HL-60 (cell line): ENCODE measurements around the gene SEZ6L2.

Source experiments
- DNase-seq, 2 experiments: peaks; one replicate each; pipeline ENCODE4 v3.0.0-alpha.2; 2010 to 2020; ENCODE audit warnings: low read depth in 1 of 2, low spot score in 1 of 2
- H3K27ac ChIP-seq: fragments of 250-450 bp; sonication (Bioruptor Pico); replicated peaks from 2 replicates; pipeline ENCODE4 v1.5.1; 2020; ENCODE audit warnings: mild to moderate bottlenecking, moderate library complexity
- H3K27me3 ChIP-seq: fragments of 250-450 bp; sonication (Bioruptor Pico); 2 replicates; pipeline ENCODE4 v1.5.1; 2021; ENCODE audit warnings: mild to moderate bottlenecking, moderate library complexity; ENCODE audit not compliant: insufficient read depth, poor library complexity, severe bottlenecking
- H3K4me3 ChIP-seq: replicated peaks from 2 replicates; pipeline ENCODE4 v1.5.1; 2011; ENCODE audit warnings: mild to moderate bottlenecking, control low read depth, low read length; ENCODE audit not compliant: insufficient read depth
- CTCF ChIP-seq: IDR thresholded peaks from one replicate; pipeline ENCODE4 v1.5.1; 2011; ENCODE audit warnings: low read length, control low read depth, inconsistent platforms; ENCODE audit not compliant: insufficient read depth
- GABPA ChIP-seq: IDR thresholded peaks from 2 replicates; pipeline ENCODE4 v1.6.1; 2012; ENCODE audit warnings: low read depth
- POLR2AphosphoS5 ChIP-seq: IDR thresholded peaks from 2 replicates; pipeline ENCODE4 v1.6.1; 2012; ENCODE audit warnings: low read depth
- SPI1 ChIP-seq: IDR thresholded peaks from 2 replicates; pipeline ENCODE4 v1.6.1; 2012; ENCODE audit warnings: low read depth, mild to moderate bottlenecking, borderline replicate concordance
- TF ChIP-seq, protein P1 (sequence below): IDR thresholded peaks from 2 replicates; pipeline ENCODE4 v1.6.1; 2012; ENCODE audit warnings: low read depth; ENCODE audit not compliant: insufficient replicate concordance

Gene SEZ6L2

DNA sequence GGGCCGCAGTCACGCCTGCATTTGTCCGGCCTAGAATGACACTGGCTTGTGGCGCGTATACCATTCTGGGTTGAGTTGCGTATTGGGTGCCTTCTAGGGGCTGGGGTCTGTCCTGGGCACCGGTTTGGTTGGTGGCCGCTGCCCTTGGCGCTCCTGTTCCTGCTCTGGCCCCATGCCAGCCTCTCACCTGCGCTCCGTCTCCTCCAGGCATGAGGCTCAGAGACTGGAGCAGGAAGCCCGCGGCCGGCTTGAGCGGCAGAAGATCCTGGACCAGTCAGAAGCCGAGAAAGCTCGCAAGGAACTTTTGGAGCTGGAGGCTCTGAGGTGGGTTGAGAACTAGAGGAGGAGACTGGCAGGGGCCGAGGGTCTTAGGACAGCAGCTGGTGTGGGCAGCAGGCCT lies 53.7 kb downstream of the SEZ6L2 start:
- Histone ChIP-seq H3K27ac (no peak overlapping the region), H3K27me3 (no peaks in the 10 kb centered on the region), H3K4me3 (no peak overlapping the region)
- TF ChIP-seq GABPA = no peak
- no peak for TF ChIP-seq POLR2AphosphoS5
- no peak for TF ChIP-seq CTCF
- TF ChIP-seq, protein P1, sequence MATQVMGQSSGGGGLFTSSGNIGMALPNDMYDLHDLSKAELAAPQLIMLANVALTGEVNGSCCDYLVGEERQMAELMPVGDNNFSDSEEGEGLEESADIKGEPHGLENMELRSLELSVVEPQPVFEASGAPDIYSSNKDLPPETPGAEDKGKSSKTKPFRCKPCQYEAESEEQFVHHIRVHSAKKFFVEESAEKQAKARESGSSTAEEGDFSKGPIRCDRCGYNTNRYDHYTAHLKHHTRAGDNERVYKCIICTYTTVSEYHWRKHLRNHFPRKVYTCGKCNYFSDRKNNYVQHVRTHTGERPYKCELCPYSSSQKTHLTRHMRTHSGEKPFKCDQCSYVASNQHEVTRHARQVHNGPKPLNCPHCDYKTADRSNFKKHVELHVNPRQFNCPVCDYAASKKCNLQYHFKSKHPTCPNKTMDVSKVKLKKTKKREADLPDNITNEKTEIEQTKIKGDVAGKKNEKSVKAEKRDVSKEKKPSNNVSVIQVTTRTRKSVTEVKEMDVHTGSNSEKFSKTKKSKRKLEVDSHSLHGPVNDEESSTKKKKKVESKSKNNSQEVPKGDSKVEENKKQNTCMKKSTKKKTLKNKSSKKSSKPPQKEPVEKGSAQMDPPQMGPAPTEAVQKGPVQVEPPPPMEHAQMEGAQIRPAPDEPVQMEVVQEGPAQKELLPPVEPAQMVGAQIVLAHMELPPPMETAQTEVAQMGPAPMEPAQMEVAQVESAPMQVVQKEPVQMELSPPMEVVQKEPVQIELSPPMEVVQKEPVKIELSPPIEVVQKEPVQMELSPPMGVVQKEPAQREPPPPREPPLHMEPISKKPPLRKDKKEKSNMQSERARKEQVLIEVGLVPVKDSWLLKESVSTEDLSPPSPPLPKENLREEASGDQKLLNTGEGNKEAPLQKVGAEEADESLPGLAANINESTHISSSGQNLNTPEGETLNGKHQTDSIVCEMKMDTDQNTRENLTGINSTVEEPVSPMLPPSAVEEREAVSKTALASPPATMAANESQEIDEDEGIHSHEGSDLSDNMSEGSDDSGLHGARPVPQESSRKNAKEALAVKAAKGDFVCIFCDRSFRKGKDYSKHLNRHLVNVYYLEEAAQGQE = no peak
- no peak for TF ChIP-seq SPI1
- DNase-seq = no peak

- Histone ChIP-seq H3K4me3 (no peak overlapping the region), H3K27me3 (no peaks in the 10 kb centered on the region), H3K27ac (no peak overlapping the region)
- no peak for DNase-seq
- TF ChIP-seq CTCF = no peak
- no peak for TF ChIP-seq SPI1
- no peak for TF ChIP-seq GABPA
- no peak for TF ChIP-seq POLR2AphosphoS5
- TF ChIP-seq, protein P1 = no peak
Measured at GRCh38 chr16:29844575-29845331, 54.6 kb downstream of the SEZ6L2 start.

- Histone ChIP-seq H3K27me3 (no peaks in the 10 kb centered on the region), H3K27ac (no peak overlapping the region), H3K4me3 (no peak overlapping the region)
- no peak for TF ChIP-seq CTCF
- no peak for TF ChIP-seq SPI1
- TF ChIP-seq, protein P1 = no peak
- no peak for TF ChIP-seq POLR2AphosphoS5
- no peak for TF ChIP-seq GABPA
- no peak for DNase-seq
Measured at GRCh38 chr16:29843931-29844330, 55.4 kb downstream of the SEZ6L2 start.
